Activated naive CD8-positive, alpha-beta T cell treated with anti-CD3 and anti-CD28 coated beads, Interleukin-2, amount 50 U/mL, for 24 hours (primary cell): ENCODE results near the gene USP13.
"Not testable (repeated sequence)": the region's sequence is repeated elsewhere in the genome, so short reads cannot be mapped to it uniquely, and the experiment has no call there.

Experiments
- ATAC-seq: fragments of 150-1000 bp; cut with Tn5 transposase; one replicate; pipeline ENCODE4 v1.10.0; 2021
- DNase-seq: peaks from one replicate; pipeline ENCODE4 v3.0.0; 2021
- H3K27ac Mint-ChIP-seq: one replicate; pipeline ENCODE4 v1.8.0; 2021; ENCODE audit warnings: mild to moderate bottlenecking, mixed read lengths
- H3K27me3 Mint-ChIP-seq: one replicate; pipeline ENCODE4 v1.8.0; 2021; ENCODE audit warnings: mixed read lengths
- H3K36me3 Mint-ChIP-seq: one replicate; pipeline ENCODE4 v1.8.0; 2021; ENCODE audit warnings: low read depth, mixed read lengths
- H3K4me1 Mint-ChIP-seq: one replicate; pipeline ENCODE4 v1.8.0; 2021; ENCODE audit warnings: mixed read lengths
- H3K4me3 Mint-ChIP-seq: one replicate; pipeline ENCODE4 v1.8.0; 2021; ENCODE audit warnings: mild to moderate bottlenecking, moderate library complexity, mixed read lengths
- H3K9me3 Mint-ChIP-seq: one replicate; pipeline ENCODE4 v1.8.0; 2021; ENCODE audit warnings: mixed read lengths

Gene USP13

DNA sequence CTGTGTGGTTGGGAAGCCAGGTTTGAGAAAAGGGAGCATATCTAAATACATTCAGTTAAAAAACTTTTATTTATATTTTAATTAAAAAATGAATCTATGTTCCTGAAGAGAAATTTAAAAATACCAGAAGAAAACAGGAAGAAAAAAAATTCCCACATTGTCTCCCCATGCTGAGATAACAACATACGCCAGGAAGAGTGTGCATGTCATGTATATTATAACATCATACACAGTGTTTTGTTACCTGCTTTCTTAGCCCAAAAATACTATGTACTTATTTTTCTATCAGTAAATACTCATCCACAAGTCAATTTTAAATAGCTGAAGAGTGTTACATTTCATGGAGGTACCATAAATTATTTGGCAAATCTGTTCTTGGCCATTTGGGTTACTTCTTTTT, 18.5 kb downstream of the USP13 start:
- Mint-ChIP-seq H3K4me1 (no peaks in the 10 kb centered on the region), H3K27ac (no peak overlapping the region), H3K9me3 (no peaks in the 10 kb centered on the region), H3K27me3 (no peaks in the 10 kb centered on the region), H3K36me3 (peaks cover 1% of the 10 kb centered on the region), H3K4me3 (no peak overlapping the region)
- DNase-seq = no peak
- ATAC-seq = no peak

- H3K9me3 Mint-ChIP-seq = no peaks in the 10 kb centered on the region
- no peak overlapping the region for H3K27ac Mint-ChIP-seq
- H3K27me3 Mint-ChIP-seq = no peaks in the 10 kb centered on the region
- no peak overlapping the region for H3K4me3 Mint-ChIP-seq
- DNase-seq (no peak), ATAC-seq (no peak)
- H3K4me1 Mint-ChIP-seq = no peaks in the 10 kb centered on the region
- peaks cover 1% of the 10 kb centered on the region for H3K36me3 Mint-ChIP-seq
These were observed 19.0 kb downstream of the USP13 start for GRCh38 chr3:179671747-179672242.

DNA sequence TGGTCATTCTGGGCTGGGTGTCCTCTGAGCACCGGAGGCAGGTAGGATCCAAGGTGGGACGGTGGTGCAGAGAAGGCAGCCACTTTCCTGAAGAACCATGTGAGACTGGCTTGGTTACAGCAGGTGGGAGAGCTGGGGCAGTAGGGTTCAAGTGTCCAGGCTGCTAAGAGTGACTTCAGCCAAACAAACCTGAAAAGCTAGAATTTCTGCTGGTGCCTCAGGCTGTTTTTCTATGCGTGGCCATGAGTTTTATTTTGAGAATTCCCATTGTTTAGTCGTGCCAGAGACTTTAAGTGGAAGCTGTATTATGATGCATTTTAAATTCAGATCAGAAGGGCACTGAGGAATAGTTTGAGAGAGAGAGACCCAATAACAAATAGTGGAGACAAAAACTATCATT, 20.1 kb downstream of the USP13 start:
- no peaks in the 10 kb centered on the region for H3K9me3 Mint-ChIP-seq
- H3K4me3 Mint-ChIP-seq = no peak overlapping the region
- DNase-seq (no peak), ATAC-seq (no peak)
- no peaks in the 10 kb centered on the region for H3K27me3 Mint-ChIP-seq
- no peak overlapping the region for H3K27ac Mint-ChIP-seq
- H3K36me3 Mint-ChIP-seq = peaks cover 1% of the 10 kb centered on the region
- H3K4me1 Mint-ChIP-seq = no peaks in the 10 kb centered on the region

GRCh38 chr3:179673523-179673922, 20.7 kb downstream of the USP13 start:
- no peak overlapping the region for H3K4me3 Mint-ChIP-seq
- H3K4me1 Mint-ChIP-seq = no peaks in the 10 kb centered on the region
- H3K27me3 Mint-ChIP-seq = no peaks in the 10 kb centered on the region
- peaks cover 1% of the 10 kb centered on the region for H3K36me3 Mint-ChIP-seq
- DNase-seq (no peak), ATAC-seq (no peak)
- H3K27ac Mint-ChIP-seq = no peak overlapping the region
- H3K9me3 Mint-ChIP-seq = no peaks in the 10 kb centered on the region

DNA sequence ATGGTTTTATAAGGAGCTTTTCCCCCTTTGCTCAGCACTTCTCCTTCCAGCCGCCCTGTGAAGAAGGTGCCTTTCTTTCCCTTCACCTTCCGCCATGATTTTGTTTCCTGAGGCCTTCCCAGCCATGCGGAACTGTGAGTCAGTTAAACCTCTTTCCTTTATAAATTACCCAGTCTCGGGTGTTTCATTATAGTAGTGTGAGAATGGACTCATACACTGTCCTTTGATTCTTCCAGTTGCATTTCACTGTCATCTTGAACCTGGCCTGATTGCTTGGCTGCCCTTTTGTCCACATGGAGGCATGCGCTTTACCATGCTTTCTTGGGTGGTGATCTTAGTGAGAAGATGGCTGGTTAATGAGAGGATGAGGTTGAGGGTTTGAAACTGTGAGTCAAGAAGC, 23.2 kb downstream of the USP13 start:
- H3K9me3 Mint-ChIP-seq = no peaks in the 10 kb centered on the region
- no peaks in the 10 kb centered on the region for H3K27me3 Mint-ChIP-seq
- DNase-seq (no peak), ATAC-seq (no peak)
- H3K4me1 Mint-ChIP-seq = no peaks in the 10 kb centered on the region
- no peak overlapping the region for H3K27ac Mint-ChIP-seq
- H3K4me3 Mint-ChIP-seq = no peak overlapping the region
- H3K36me3 Mint-ChIP-seq = peaks cover 1% of the 10 kb centered on the region

DNA sequence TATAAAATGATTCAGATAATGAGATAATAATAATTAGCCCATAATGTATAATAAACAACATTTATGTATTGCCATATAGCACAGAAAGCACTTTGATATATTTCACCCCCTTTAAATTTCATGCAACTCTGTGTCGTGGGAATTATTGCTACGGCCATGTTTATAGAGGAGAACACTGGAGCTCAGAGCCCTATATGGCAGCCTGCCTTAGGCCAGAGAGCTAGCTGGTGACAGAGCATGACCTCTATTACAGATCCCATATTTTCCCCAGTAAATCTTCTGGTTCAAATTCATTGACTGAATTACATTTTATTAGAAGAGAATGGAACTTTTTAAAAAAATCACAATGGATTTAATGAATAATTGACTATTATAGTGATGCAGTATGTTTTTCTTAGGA, 25.0 kb downstream of the USP13 start:
- Mint-ChIP-seq H3K4me1 (no peaks in the 10 kb centered on the region), H3K9me3 (no peaks in the 10 kb centered on the region), H3K27me3 (no peaks in the 10 kb centered on the region), H3K4me3 (no peak overlapping the region), H3K27ac (no peak overlapping the region), H3K36me3 (peaks cover 1% of the 10 kb centered on the region)
- DNase-seq (no peak), ATAC-seq (no peak)

DNA sequence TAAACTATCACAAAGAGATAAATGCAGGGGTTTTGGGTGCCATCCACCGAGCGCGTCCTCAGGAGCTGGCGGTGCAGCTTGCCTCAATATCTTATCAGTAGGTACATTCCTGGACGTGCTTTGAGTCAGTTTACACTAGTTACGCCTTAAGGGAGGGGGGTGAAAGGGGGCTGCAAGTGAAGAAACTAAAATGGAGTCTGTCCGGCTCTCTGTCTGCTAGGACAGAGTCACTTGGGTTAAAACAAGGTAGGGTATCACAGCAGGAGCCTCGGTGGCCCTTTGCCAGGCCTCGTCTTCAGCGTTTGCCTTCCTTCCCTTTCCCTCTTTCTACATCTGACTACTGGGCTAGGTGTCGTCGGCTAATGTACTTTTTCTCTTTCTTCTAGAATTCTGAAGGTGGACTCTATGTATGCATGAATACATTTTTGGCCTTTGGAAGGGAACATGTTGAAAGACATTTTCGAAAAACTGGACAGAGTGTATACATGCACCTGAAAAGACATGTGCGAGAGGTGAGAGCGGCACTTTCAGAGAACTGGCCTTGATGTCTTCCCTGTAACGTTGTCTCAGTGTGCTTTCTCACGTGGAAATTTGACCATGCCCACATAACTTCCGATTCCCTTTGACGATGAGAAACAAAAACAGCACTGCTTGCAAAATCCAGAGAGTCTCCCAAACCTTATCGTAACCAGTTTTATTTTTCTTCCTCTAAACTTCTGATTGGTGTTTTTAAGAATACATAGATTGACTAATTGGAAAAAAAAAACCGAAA, 28.8 kb downstream of the USP13 start:
- Mint-ChIP-seq H3K4me3 (no peak overlapping the region), H3K27me3 (no peaks in the 10 kb centered on the region), H3K9me3 (no peaks in the 10 kb centered on the region), H3K27ac (no peak overlapping the region), H3K4me1 (no peaks in the 10 kb centered on the region), H3K36me3 (peaks cover 7% of the 10 kb centered on the region)
- ATAC-seq (no peak), DNase-seq (no peak)

DNA sequence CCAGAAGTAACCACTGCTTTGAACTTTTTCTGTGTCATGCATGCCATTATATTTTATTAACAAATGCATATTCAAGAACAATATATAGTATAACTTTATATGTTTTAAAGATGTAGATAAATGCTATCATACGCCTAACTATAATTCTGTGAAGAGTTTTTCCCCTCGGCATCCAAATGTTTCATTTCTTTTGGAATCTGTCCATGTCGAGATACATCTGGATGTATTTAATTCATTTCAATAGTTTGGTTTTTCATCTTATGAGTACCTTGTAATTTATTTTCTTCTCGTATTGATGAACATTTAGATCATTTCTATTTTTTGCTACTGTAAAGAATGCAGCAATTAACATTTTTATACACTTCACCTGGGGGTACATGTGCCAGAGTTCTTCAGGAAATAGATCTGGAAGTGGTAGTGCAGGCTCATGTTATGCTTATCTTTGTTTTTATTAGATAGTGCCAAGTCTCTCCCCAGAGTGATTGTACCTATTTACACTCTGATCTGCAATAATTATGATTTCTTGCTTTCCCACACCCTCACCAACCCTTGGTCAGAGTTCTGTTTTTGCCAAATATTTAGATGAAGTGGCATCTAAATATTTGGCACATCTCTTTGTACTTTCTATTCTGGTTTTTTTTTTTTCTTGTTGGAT, 29.7 kb downstream of the USP13 start:
- no peak overlapping the region for H3K27ac Mint-ChIP-seq
- no peaks in the 10 kb centered on the region for H3K27me3 Mint-ChIP-seq
- no peak for ATAC-seq
- H3K4me3 Mint-ChIP-seq = no peak overlapping the region
- no peaks in the 10 kb centered on the region for H3K4me1 Mint-ChIP-seq
- H3K36me3 Mint-ChIP-seq = peaks cover 7% of the 10 kb centered on the region
- no peaks in the 10 kb centered on the region for H3K9me3 Mint-ChIP-seq
- no peak for DNase-seq

- not testable (repeated sequence) for H3K27me3 Mint-ChIP-seq, H3K36me3 Mint-ChIP-seq, H3K9me3 Mint-ChIP-seq, H3K27ac Mint-ChIP-seq, ATAC-seq, H3K4me1 Mint-ChIP-seq, DNase-seq, H3K4me3 Mint-ChIP-seq
These were observed 30.4 kb downstream of the USP13 start for GRCh38 chr3:179683286-179683685.

DNA sequence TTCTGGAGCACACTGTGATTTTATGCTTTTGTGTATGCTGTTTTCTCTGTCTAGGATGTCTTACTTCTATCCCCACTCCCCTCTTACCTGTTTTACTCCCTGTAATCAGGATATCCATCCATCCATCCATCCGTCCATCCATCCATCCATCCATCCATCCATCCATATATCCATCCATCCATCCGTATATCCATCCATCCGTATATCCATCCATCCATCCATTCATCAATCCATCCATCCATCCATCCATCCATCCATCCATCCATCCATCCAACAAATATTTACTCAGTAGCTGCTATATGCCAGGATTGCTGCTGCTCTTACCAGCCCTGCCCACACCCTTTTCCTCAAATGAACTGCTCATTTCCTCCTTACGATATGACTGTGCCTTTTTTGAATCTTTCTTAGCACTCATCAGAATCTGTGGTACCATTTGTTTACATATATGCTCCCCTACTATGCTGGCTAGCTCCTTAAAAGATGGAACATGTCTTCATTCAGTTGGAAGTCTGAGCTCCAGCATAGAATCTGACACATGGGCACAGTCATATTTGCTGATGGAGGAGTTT, 35.2 kb downstream of the USP13 start:
- no peak overlapping the region for H3K4me3 Mint-ChIP-seq

GRCh38 chr3:179688850-179689249, 36.0 kb downstream of the USP13 start:
- H3K36me3 Mint-ChIP-seq = peaks cover 9% of the 10 kb centered on the region
- DNase-seq (no peak), ATAC-seq (no peak)
- H3K27me3 Mint-ChIP-seq = no peaks in the 10 kb centered on the region
- H3K4me3 Mint-ChIP-seq = no peak overlapping the region
- H3K9me3 Mint-ChIP-seq = no peaks in the 10 kb centered on the region
- no peak overlapping the region for H3K27ac Mint-ChIP-seq
- no peaks in the 10 kb centered on the region for H3K4me1 Mint-ChIP-seq

More for the DNA sequence above, 35.2 kb downstream of the USP13 start:
- ATAC-seq (no peak), DNase-seq (no peak)
- Mint-ChIP-seq H3K27me3 (no peaks in the 10 kb centered on the region), H3K27ac (no peak overlapping the region), H3K4me1 (no peaks in the 10 kb centered on the region), H3K36me3 (peaks cover 13% of the 10 kb centered on the region), H3K9me3 (no peaks in the 10 kb centered on the region)

GRCh38 chr3:179694731-179695130, 41.9 kb downstream of the USP13 start:
- H3K4me3 Mint-ChIP-seq = no peak overlapping the region
- DNase-seq (no peak), ATAC-seq (no peak)
- no peaks in the 10 kb centered on the region for H3K4me1 Mint-ChIP-seq
- H3K36me3 Mint-ChIP-seq = peaks cover 9% of the 10 kb centered on the region
- no peaks in the 10 kb centered on the region for H3K27me3 Mint-ChIP-seq
- no peaks in the 10 kb centered on the region for H3K9me3 Mint-ChIP-seq
- H3K27ac Mint-ChIP-seq = no peak overlapping the region

DNA sequence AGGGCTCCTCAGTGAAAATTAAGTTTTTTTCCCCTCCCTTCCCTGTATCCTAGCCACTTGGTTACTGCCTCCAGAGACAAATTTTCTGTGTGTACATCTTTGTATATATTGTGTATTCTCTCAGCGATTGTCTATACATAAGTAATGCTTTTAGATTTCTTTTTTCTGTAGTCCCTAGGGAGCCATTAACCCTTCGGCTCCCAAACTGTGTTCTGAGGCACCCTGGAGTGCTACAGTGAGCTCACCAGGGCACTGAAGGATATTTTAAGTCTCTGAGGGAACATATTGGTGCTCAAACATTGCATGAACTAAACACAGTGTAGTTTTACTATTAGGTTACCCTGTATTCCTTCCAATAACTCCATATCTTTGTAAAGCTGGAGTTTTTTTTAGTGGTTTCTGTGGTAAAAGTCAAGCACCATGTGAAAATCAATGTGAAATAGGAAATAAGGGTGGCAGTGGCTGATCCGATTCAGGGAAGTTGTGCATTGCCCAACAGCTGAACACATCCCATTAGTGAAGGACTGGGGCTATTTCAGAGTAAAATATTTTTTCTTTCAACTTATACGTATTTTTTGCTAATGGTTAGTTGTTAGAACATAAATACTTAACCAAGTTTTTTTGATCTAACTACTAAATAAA, 43.0 kb downstream of the USP13 start:
- no peak for ATAC-seq
- Mint-ChIP-seq H3K9me3 (no peaks in the 10 kb centered on the region), H3K27ac (no peak overlapping the region), H3K4me1 (no peaks in the 10 kb centered on the region), H3K4me3 (no peak overlapping the region), H3K36me3 (peaks cover 10% of the 10 kb centered on the region), H3K27me3 (no peaks in the 10 kb centered on the region)
- DNase-seq = no peak

DNA sequence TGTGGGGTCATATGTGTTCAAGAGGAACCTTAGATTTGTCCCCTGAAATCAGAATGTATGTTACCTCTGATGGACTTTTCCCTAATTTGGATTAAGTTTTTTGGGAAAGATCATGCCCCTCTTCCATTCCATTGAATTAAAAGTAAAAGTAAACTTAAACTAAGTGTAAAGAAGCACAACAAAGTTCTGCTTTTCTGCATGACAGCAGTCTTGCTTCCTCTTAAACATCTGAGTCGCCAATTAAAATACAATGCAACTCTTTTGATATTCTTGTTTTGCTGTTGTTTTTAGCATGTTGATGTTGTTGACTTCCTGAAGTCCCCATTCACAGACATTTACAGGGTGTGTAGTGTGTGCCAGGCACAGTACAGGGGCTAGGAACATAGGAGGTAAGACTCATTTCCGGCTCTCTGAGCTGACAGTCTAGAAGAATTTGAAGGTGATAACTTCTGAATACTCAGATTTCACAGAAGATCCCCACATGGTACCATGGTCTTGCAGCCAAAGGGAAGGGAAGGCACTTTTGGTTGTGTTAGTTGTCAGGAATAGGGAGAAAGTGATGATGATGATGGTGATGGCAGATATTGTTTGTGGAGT, 45.0 kb downstream of the USP13 start:
- ATAC-seq = no peak
- H3K36me3 Mint-ChIP-seq = peaks cover 13% of the 10 kb centered on the region

More for the DNA sequence above, 45.0 kb downstream of the USP13 start:
- no peak overlapping the region for H3K27ac Mint-ChIP-seq
- H3K9me3 Mint-ChIP-seq = no peaks in the 10 kb centered on the region
- no peaks in the 10 kb centered on the region for H3K4me1 Mint-ChIP-seq
- no peak for DNase-seq
- H3K27me3 Mint-ChIP-seq = no peaks in the 10 kb centered on the region
- H3K4me3 Mint-ChIP-seq = no peak overlapping the region
